ENCODE measurements around the gene PDPR.
A peak's percentile ranks its signal among the peaks of the same experiment; 100 is the strongest.
"Not testable (repeated sequence)": the region's sequence is repeated elsewhere in the genome, so short reads cannot be mapped to it uniquely, and the experiment has no call there.

The PDPR gene

GRCh38 chr16:70163596-70163995 is 49.5 kb downstream of the PDPR start:
- no peak overlapping the region for H3K4me3 ChIP-seq (ENCODE audit: low read depth, low read length)
- DNase-seq (ENCODE audit: low read depth): no peak
- in situ Hi-C loops (cut with HindIII; ENCODE audit: low sequenced_read_pairs): no loop called here
- no peak for TF ChIP-seq CTCF (IDR thresholded peaks at IDR 0.05; ENCODE audit: low read depth, low read length, missing control alignments)

- in situ Hi-C loops (cut with HindIII; ENCODE audit: low sequenced_read_pairs); DNase-seq (ENCODE audit: low read depth): not testable (repeated sequence)
Observed at GRCh38 chr16:70166688-70167087, 52.6 kb downstream of the PDPR start.

GRCh38 chr16:70173212-70173837 is 59.2 kb downstream of the PDPR start, which contains the start of gene CLEC18C:
TSS of gene CLEC18C (plus strand) at chr16:70173787. CDS start at chr16:70174279, 492 bp downstream.
- DNase-seq (ENCODE audit: low read depth); in situ Hi-C loops (cut with HindIII; ENCODE audit: low sequenced_read_pairs); H3K4me3 ChIP-seq (ENCODE audit: low read depth, low read length): not testable (repeated sequence)

More at GRCh38 chr16:70166688-70167087, 52.6 kb downstream of the PDPR start:
- H3K4me3 ChIP-seq (ENCODE audit: low read depth, low read length): not testable (repeated sequence)

- in situ Hi-C loops (cut with HindIII; ENCODE audit: low sequenced_read_pairs); DNase-seq (ENCODE audit: low read depth); H3K4me3 ChIP-seq (ENCODE audit: low read depth, low read length): not testable (repeated sequence)
Observed at GRCh38 chr16:70173916-70174315, 59.8 kb downstream of the PDPR start.

- in situ Hi-C loops (cut with HindIII; ENCODE audit: low sequenced_read_pairs); H3K4me3 ChIP-seq (ENCODE audit: low read depth, low read length); DNase-seq (ENCODE audit: low read depth): not testable (repeated sequence)
Observed at GRCh38 chr16:70174387-70174932, 60.3 kb downstream of the PDPR start.

GRCh38 chr16:70187858-70188607 is 73.9 kb downstream of the PDPR start:
- H3K4me3 ChIP-seq (ENCODE audit: low read depth, low read length): peak overlapping the region; percentile 9
- in situ Hi-C loops (cut with HindIII; ENCODE audit: low sequenced_read_pairs); DNase-seq (ENCODE audit: low read depth): not testable (repeated sequence)

- peak overlapping the region; percentile 9 for H3K4me3 ChIP-seq (ENCODE audit: low read depth, low read length)
- in situ Hi-C loops (cut with HindIII; ENCODE audit: low sequenced_read_pairs); DNase-seq (ENCODE audit: low read depth): not testable (repeated sequence)
Observed at GRCh38 chr16:70188608-70188915, 74.4 kb downstream of the PDPR start.

- DNase-seq (ENCODE audit: low read depth); in situ Hi-C loops (cut with HindIII; ENCODE audit: low sequenced_read_pairs); H3K4me3 ChIP-seq (ENCODE audit: low read depth, low read length): not testable (repeated sequence)
Observed at GRCh38 chr16:70190574-70190973, 76.4 kb downstream of the PDPR start.

- DNase-seq (ENCODE audit: low read depth); in situ Hi-C loops (cut with HindIII; ENCODE audit: low sequenced_read_pairs): not testable (repeated sequence)
Observed at GRCh38 chr16:70196683-70197300, 82.7 kb downstream of the PDPR start.

GRCh38 chr16:70197611-70198010 is 83.5 kb downstream of the PDPR start:
- H3K4me3 ChIP-seq (ENCODE audit: low read depth, low read length); DNase-seq (ENCODE audit: low read depth); in situ Hi-C loops (cut with HindIII; ENCODE audit: low sequenced_read_pairs): not testable (repeated sequence)

More at GRCh38 chr16:70196683-70197300, 82.7 kb downstream of the PDPR start:
- not testable (repeated sequence) for H3K4me3 ChIP-seq (ENCODE audit: low read depth, low read length)

- in situ Hi-C loops (cut with HindIII; ENCODE audit: low sequenced_read_pairs); DNase-seq (ENCODE audit: low read depth); H3K4me3 ChIP-seq (ENCODE audit: low read depth, low read length): not testable (repeated sequence)
Observed at GRCh38 chr16:70198230-70198629, 84.1 kb downstream of the PDPR start.

- H3K4me3 ChIP-seq (ENCODE audit: low read depth, low read length); in situ Hi-C loops (cut with HindIII; ENCODE audit: low sequenced_read_pairs): not testable (repeated sequence)
- DNase-seq (ENCODE audit: low read depth): peak; percentile 12
Observed at GRCh38 chr16:70198666-70199065, 84.5 kb downstream of the PDPR start.

- DNase-seq (ENCODE audit: low read depth); in situ Hi-C loops (cut with HindIII; ENCODE audit: low sequenced_read_pairs): not testable (repeated sequence)
Observed at GRCh38 chr16:70199170-70199569, 85.0 kb downstream of the PDPR start.

GRCh38 chr16:70200063-70200462 is 85.9 kb downstream of the PDPR start:
- H3K4me3 ChIP-seq (ENCODE audit: low read depth, low read length); DNase-seq (ENCODE audit: low read depth); in situ Hi-C loops (cut with HindIII; ENCODE audit: low sequenced_read_pairs): not testable (repeated sequence)

More at GRCh38 chr16:70199170-70199569, 85.0 kb downstream of the PDPR start:
- not testable (repeated sequence) for H3K4me3 ChIP-seq (ENCODE audit: low read depth, low read length)

GRCh38 chr16:70203508-70203907 is 89.4 kb downstream of the PDPR start:
- DNase-seq (ENCODE audit: low read depth); H3K4me3 ChIP-seq (ENCODE audit: low read depth, low read length); in situ Hi-C loops (cut with HindIII; ENCODE audit: low sequenced_read_pairs): not testable (repeated sequence)

- in situ Hi-C loops (cut with HindIII; ENCODE audit: low sequenced_read_pairs); H3K4me3 ChIP-seq (ENCODE audit: low read depth, low read length); DNase-seq (ENCODE audit: low read depth): not testable (repeated sequence)
Observed at GRCh38 chr16:70204010-70204409, 89.9 kb downstream of the PDPR start.
